Fibroblast of skin of right biceps (primary cell): ENCODE measurements around the gene HSPB7.
"Not testable (repeated sequence)": the region's sequence is repeated elsewhere in the genome, so short reads cannot be mapped to it uniquely, and the experiment has no call there.

Source experiments
- DNase-seq: peaks from one replicate; pipeline ENCODE4 v3.0.0-alpha.2; 2013

The HSPB7 gene

GRCh38 chr1:16005597-16005996 is 12.2 kb downstream of the HSPB7 start:
- DNase-seq = no peak

GRCh38 chr1:16001274-16001673 is 16.6 kb downstream of the HSPB7 start:
- not testable (repeated sequence) for DNase-seq

- DNase-seq = no peak
Measured at GRCh38 chr1:15998929-15999328, 18.9 kb downstream of the HSPB7 start.

- DNase-seq = no peak
Measured at GRCh38 chr1:15997637-15998280, 20.1 kb downstream of the HSPB7 start.

GRCh38 chr1:15997076-15997585 is 20.7 kb downstream of the HSPB7 start:
- DNase-seq = no peak

- peak; percentile 52 for DNase-seq
Measured at GRCh38 chr1:15994590-15995351, 23.1 kb downstream of the HSPB7 start.

GRCh38 chr1:15994081-15994480 is 23.8 kb downstream of the HSPB7 start:
- no peak for DNase-seq

GRCh38 chr1:15993666-15994065 is 24.2 kb downstream of the HSPB7 start:
- no peak for DNase-seq

GRCh38 chr1:15992582-15993500 is 25.0 kb downstream of the HSPB7 start:
- no peak for DNase-seq

GRCh38 chr1:15992187-15992553 is 25.7 kb downstream of the HSPB7 start:
- DNase-seq = no peak

- no peak for DNase-seq
Measured at GRCh38 chr1:15991427-15992186, 26.2 kb downstream of the HSPB7 start.

GRCh38 chr1:15989776-15990175 is 28.1 kb downstream of the HSPB7 start:
- DNase-seq = no peak

- DNase-seq = no peak
Measured at GRCh38 chr1:15988856-15989736, 28.7 kb downstream of the HSPB7 start.

- DNase-seq = no peak
Measured at GRCh38 chr1:15985611-15986297, 32.1 kb downstream of the HSPB7 start.

GRCh38 chr1:15983275-15983674 is 34.6 kb downstream of the HSPB7 start:
- DNase-seq = no peak

GRCh38 chr1:15981679-15982078 is 36.2 kb downstream of the HSPB7 start:
- DNase-seq = no peak

- not testable (repeated sequence) for DNase-seq
Measured at GRCh38 chr1:15977947-15978346, 39.9 kb downstream of the HSPB7 start.

- DNase-seq = peak; percentile 91
Measured at GRCh38 chr1:15975805-15976680, 41.8 kb downstream of the HSPB7 start, which contains the start of gene ZBTB17. Gene ZBTB17, minus strand, starts transcription at chr1:15976101. Its CDS starts 27,606 bp downstream, at chr1:15948495.

GRCh38 chr1:15975358-15975804 is 42.5 kb downstream of the HSPB7 start:
- DNase-seq = peak; percentile 64

- no peak for DNase-seq
Measured at GRCh38 chr1:15974855-15975254, 43.0 kb downstream of the HSPB7 start.
